Spinal cord (tissue), 10 donors: Measurements from ENCODE around the gene NCAPG2. TPM values are rescaled to one million over a fixed set of nuclear protein-coding genes. Genes with fewer than 3 reads are reported as not detected.

ENCODE experiments used
- DNase-seq, 6 donors: peaks; one replicate each; pipeline versions ENCODE4 v3.0.0 to v3.0.0-alpha.2; 2013 to 2015; ENCODE audit warnings: low spot score in 6 of 6, low read depth in 4 of 6
- H3K27ac ChIP-seq: one replicate; pipeline ENCODE4 v1.5.1; 2013; ENCODE audit warnings: low read depth, low read length, control low read depth
- H3K27me3 ChIP-seq: one replicate; pipeline ENCODE4 v1.6.1; 2013; ENCODE audit warnings: low read length; ENCODE audit not compliant: control insufficient read depth, insufficient read depth
- H3K36me3 ChIP-seq: one replicate; pipeline ENCODE4 v1.6.1; 2013; ENCODE audit warnings: low read length; ENCODE audit not compliant: control insufficient read depth, insufficient read depth
- H3K4me1 ChIP-seq: one replicate; pipeline ENCODE4 v1.6.1; 2013; ENCODE audit warnings: low read length; ENCODE audit not compliant: control insufficient read depth, insufficient read depth
- H3K4me3 ChIP-seq: one replicate; pipeline ENCODE4 v1.5.1; 2013; ENCODE audit warnings: low read depth, low read length, control low read depth
- H3K9me3 ChIP-seq: one replicate; pipeline ENCODE4 v1.6.1; 2013; ENCODE audit warnings: low read length; ENCODE audit not compliant: control insufficient read depth, insufficient read depth
- WGBS: methylation state at CpG from one replicate; pipeline ENCODE4 v1.1.5; 2013; ENCODE audit warnings: missing lambda C conversion rate; ENCODE audit not compliant: insufficient coverage; 5-methylcytosine and 5-hydroxymethylcytosine counted together
- polyA plus RNA-seq, 2 donors: library from polyadenylated mRNA; unstranded; fragments of 120-200 nt; gene quantifications; one replicate each; pipeline ENCODE4 v1.2.1, GENCODE V29; 2013; ENCODE audit not compliant: insufficient read length in 2 of 2
- total RNA-seq, 2 donors: library from RNA; depleted of rRNA in 1 of 2; stranded (reverse); fragments of 120-200 nt in 1 of 2; fragments of >200 nt in 1 of 2; gene quantifications; one replicate each; pipeline versions ENCODE4 v1.2.3 to v1.2.4, GENCODE V29; 2013 to 2014
- donor health status: healthy.

Gene NCAPG2
- total and polyA plus RNA-seq, 4 donors: 14.1 to 17.5 (median 16.3) TPM

GRCh38 chr7:158587162-158588084 is 117.2 kb downstream of the NCAPG2 start, which contains the start of gene PTPRN2:
TSS of gene PTPRN2 (minus strand) at chr7:158587823.
- H3K27ac ChIP-seq: no peak within 1 kb of the TSS
- WGBS: under 1% methylated on average over 49 of the region's 110 CpGs
- peak in 5 of 6 donors; percentile 36 to 92 (median 58) for DNase-seq
- H3K4me1 ChIP-seq: peaks cover 29% of the 10 kb centered on the region
- no peaks in the 10 kb centered on the region for H3K36me3 ChIP-seq
- H3K9me3 ChIP-seq: no peaks in the 10 kb centered on the region
- no peak within 1 kb of the TSS for H3K4me3 ChIP-seq
- H3K27me3 ChIP-seq: peaks cover 14% of the 10 kb centered on the region

GRCh38 chr7:158586499-158587161 is 118.0 kb downstream of the NCAPG2 start:
- WGBS: 1% methylated on average over 61 of the region's 63 CpGs
- peak in 2 of 6 donors; percentile 54 to 76 for DNase-seq
- H3K27me3 ChIP-seq: peaks cover 14% of the 10 kb centered on the region
- peaks cover 29% of the 10 kb centered on the region for H3K4me1 ChIP-seq
- H3K36me3 ChIP-seq: no peaks in the 10 kb centered on the region
- no peaks in the 10 kb centered on the region for H3K9me3 ChIP-seq
- H3K27ac ChIP-seq: no peak overlapping the region
- peak overlapping the region; percentile 16 for H3K4me3 ChIP-seq

DNA sequence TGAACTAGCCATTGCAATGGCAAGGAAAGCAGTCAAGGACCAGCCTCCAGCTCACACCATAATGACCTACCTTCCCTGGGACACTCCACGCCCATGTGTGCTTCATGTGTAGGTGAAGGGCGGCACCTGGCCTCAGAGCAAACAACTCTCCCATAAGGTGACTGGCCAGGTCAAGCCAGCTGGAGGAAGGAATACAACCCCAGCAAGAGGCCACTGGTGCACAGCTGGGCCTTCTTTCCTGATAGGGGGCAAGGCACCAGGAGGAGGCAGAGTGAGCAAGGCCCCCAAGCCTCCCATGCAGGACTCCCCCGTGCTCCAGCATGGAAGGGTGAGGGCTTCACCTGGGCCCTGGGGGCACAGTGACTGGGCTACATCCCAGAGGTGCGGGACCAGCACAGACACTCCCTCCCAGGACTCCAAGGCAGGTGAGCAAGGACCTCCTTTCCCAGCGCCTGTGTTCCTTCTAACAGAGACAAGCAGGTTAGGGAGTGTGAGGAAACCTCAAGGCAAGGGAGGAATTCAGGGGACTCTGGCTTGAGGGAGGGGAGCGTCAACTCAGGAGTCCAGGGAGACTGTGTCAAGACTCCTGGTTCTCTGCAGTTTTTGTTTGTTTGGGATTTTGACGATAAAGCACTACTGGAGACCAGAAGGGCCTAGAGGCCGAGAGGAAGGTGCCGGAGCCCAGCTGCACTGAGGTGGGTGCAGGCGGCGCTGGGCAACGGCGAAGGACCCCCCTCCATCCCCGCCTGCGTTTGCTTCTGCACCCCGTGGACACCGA is 118.7 kb downstream of the NCAPG2 start:
- peaks cover 14% of the 10 kb centered on the region for H3K27me3 ChIP-seq
- no peaks in the 10 kb centered on the region for H3K9me3 ChIP-seq
- WGBS: 34% methylated on average over 7 of the region's 17 CpGs
- DNase-seq: peak in 1 of 6 donors; percentile 15
- H3K36me3 ChIP-seq: no peaks in the 10 kb centered on the region
- no peak overlapping the region for H3K27ac ChIP-seq
- peak overlapping the region; percentile 16 for H3K4me3 ChIP-seq
- H3K4me1 ChIP-seq: peaks cover 29% of the 10 kb centered on the region

DNA sequence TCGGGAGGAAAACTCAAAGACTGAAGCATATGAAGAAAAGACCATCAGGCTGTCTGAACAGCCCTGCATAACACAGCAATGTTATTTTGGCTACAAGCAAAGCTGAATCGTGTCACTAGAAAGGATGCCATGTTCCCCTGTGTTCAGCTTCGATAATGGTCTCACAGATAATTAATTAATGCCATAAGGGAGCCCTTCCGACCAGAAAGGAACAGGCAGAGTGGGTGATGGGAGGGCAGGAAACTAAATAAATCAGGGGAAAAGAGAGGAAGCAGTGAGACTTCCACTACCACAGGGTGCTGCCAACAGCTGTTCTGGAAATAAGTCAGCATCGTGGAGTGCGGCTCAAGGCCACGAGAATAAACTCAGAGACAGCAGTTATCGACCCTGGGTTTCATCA is 120.2 kb downstream of the NCAPG2 start:
- Histone ChIP-seq H3K27ac (no peak overlapping the region), H3K4me1 (peaks cover 29% of the 10 kb centered on the region), H3K4me3 (no peak overlapping the region), H3K36me3 (no peaks in the 10 kb centered on the region), H3K27me3 (peaks cover 14% of the 10 kb centered on the region), H3K9me3 (peaks cover 2% of the 10 kb centered on the region)
- WGBS: 38% methylated on average over 2 of the region's 8 CpGs
- peak in 2 of 6 donors; percentile 24 to 79 for DNase-seq

- H3K27ac ChIP-seq: no peak overlapping the region
- H3K27me3 ChIP-seq: peaks cover 14% of the 10 kb centered on the region
- peak in 1 of 6 donors; percentile 39 for DNase-seq
- peaks cover 2% of the 10 kb centered on the region for H3K9me3 ChIP-seq
- H3K4me3 ChIP-seq: no peak overlapping the region
- peaks cover 29% of the 10 kb centered on the region for H3K4me1 ChIP-seq
- no peaks in the 10 kb centered on the region for H3K36me3 ChIP-seq
- WGBS: 20% methylated on average over 3 of the region's 6 CpGs
Observed at GRCh38 chr7:158583810-158584209, 120.8 kb downstream of the NCAPG2 start.

GRCh38 chr7:158583143-158583542 is 121.5 kb downstream of the NCAPG2 start:
- no peak overlapping the region for H3K27ac ChIP-seq

DNA sequence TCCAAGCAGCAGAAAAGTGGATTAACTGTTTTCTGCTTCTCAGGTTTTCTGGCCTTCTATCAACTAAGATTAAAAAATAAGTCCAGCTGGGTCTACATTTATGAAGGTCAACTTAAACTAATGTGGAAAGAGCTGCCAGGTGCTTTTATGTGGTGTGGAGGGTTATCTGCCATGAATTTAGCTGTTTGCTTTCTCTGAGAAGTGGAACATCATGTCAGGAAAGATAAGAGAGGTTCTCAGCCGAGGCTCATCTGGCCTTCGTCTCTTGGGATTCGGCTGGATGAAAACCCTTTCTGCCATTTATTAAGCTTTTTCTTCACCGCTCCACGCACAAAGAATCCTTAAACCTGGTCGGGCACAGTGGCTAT is 122.5 kb downstream of the NCAPG2 start:
- Histone ChIP-seq H3K27me3 (peaks cover 14% of the 10 kb centered on the region), H3K4me3 (no peak overlapping the region), H3K27ac (no peak overlapping the region), H3K36me3 (peaks cover 7% of the 10 kb centered on the region), H3K4me1 (peaks cover 21% of the 10 kb centered on the region), H3K9me3 (peaks cover 2% of the 10 kb centered on the region)
- 82% methylated on average over 3 of the region's 6 CpGs for WGBS
- DNase-seq: no peak

More at GRCh38 chr7:158583143-158583542, 121.5 kb downstream of the NCAPG2 start:
- Histone ChIP-seq H3K36me3 (no peaks in the 10 kb centered on the region), H3K9me3 (peaks cover 2% of the 10 kb centered on the region), H3K27me3 (peaks cover 14% of the 10 kb centered on the region), H3K4me3 (no peak overlapping the region), H3K4me1 (peaks cover 22% of the 10 kb centered on the region)
- WGBS: 80% methylated on average over 4 of the region's 5 CpGs
- DNase-seq: no peak

DNA sequence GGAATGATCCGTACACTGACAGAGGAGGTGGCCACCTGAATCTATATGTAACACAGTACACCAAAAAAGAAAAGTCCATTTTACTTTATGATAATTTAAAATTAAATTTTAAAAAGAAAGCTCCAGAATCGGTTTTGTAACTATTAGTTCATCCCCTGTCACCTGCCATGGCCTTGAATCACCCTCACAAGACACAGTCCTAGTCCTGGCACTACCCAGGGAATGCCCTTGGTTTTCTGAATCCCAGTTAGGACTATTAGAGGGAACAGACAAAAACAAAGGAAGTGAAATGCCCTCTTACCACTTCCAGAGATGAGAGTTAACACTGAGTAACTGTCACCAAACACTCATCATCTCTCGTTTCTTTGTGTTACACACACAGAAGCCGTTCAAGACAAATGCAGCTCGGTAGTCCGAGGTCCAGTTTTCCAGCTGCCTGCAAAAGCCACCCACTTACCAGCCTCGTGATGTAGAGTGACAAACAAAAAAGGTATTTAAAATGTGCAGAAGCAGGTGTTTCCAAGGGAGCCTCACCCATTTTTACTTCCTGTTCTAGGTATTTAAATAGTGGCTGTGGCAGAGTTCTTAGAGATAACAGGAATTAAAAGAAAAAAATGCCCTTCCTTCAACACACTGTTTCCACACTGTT is 123.0 kb downstream of the NCAPG2 start:
- Histone ChIP-seq H3K9me3 (peaks cover 2% of the 10 kb centered on the region), H3K4me1 (peaks cover 16% of the 10 kb centered on the region), H3K27me3 (peaks cover 14% of the 10 kb centered on the region), H3K27ac (no peak overlapping the region), H3K36me3 (peaks cover 7% of the 10 kb centered on the region), H3K4me3 (no peak overlapping the region)
- DNase-seq: no peak
- 88% methylated on average over 2 of the region's 7 CpGs for WGBS
